Measurements from ENCODE around the gene MRPS34.

DNA sequence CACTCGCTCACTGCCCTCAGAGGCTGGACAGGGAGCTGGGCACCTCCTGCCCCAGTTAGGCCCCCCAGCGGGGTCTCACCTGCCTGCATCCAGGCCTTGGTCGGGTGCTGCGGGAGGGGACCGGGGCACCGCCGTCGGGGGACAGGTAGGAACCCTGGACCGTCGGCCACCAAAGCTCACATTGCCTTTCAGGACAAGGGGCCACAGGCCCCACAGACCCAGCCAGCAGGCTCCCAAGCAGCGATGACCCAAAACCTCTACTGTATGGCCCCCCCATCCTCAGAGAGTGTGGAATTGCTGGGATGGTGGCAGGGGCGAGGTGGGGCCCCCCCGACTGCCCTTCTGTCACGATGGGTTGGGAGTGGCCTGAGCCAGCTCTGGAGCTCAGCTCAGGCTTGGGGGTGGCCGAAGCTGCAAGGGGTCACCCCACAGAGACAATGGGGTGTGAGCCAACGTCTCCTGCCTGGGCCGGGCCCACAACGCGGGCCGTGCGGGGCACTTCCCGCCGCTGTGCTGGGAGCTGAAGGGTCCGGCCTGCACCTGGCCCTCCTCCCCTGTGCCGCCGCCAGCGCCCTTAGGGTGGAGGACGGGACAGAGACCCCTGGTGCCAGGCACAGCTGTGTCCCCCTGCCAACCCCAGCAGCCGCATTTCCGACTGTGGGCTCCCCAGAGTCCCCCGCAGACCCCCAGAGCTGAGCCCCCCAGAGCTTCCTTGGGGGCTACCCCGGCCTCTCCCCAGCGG, 20.1 kb upstream of the MRPS34 start:
- TF ChIP-seq TAF1 (IDR thresholded peaks at IDR 0.05; ENCODE audit: borderline replicate concordance, insufficient read depth, low read length) (no peak), POLR2AphosphoS5 (IDR thresholded peaks at IDR 0.05; ENCODE audit: low read depth, low read length) (no peak), SIN3A (IDR thresholded peaks at IDR 0.05; ENCODE audit: borderline replicate concordance, insufficient read depth, low read length) (no peak), FOXP2 (optimal IDR thresholded peaks at IDR 0.05; ENCODE audit: borderline replicate concordance, extremely low read depth, extremely low read length, insufficient read depth) (no peak)
- TF ChIP-seq, protein P1, sequence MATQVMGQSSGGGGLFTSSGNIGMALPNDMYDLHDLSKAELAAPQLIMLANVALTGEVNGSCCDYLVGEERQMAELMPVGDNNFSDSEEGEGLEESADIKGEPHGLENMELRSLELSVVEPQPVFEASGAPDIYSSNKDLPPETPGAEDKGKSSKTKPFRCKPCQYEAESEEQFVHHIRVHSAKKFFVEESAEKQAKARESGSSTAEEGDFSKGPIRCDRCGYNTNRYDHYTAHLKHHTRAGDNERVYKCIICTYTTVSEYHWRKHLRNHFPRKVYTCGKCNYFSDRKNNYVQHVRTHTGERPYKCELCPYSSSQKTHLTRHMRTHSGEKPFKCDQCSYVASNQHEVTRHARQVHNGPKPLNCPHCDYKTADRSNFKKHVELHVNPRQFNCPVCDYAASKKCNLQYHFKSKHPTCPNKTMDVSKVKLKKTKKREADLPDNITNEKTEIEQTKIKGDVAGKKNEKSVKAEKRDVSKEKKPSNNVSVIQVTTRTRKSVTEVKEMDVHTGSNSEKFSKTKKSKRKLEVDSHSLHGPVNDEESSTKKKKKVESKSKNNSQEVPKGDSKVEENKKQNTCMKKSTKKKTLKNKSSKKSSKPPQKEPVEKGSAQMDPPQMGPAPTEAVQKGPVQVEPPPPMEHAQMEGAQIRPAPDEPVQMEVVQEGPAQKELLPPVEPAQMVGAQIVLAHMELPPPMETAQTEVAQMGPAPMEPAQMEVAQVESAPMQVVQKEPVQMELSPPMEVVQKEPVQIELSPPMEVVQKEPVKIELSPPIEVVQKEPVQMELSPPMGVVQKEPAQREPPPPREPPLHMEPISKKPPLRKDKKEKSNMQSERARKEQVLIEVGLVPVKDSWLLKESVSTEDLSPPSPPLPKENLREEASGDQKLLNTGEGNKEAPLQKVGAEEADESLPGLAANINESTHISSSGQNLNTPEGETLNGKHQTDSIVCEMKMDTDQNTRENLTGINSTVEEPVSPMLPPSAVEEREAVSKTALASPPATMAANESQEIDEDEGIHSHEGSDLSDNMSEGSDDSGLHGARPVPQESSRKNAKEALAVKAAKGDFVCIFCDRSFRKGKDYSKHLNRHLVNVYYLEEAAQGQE (IDR thresholded peaks at IDR 0.05; ENCODE audit: insufficient read depth in 1 of 2, low read depth in 2 of 2, low read length in 2 of 2): no peak
